Stimulated activated effector memory CD8-positive, alpha-beta T cell treated with anti-CD3 and anti-CD28 coated beads, Interleukin-12 subunit alpha, Interleukin-12 subunit beta, amount 100 ng/mL, for 72 hours (primary cell): ENCODE results near the gene CDK19.
"Not testable (repeated sequence)": the region's sequence is repeated elsewhere in the genome, so short reads cannot be mapped to it uniquely, and the experiment has no call there.

Source experiments
- ATAC-seq: fragments of 150-1000 bp; cut with Tn5 transposase; 2 replicates; pipeline ENCODE4 v1.10.0; 2021
- DNase-seq, 2 donors: peaks; one replicate each; pipeline ENCODE4 v3.0.0; 2021 to 2022; ENCODE audit warnings: low spot score in 2 of 2
- H3K27ac Mint-ChIP-seq: one replicate; pipeline ENCODE4 v1.8.0; 2022; ENCODE audit warnings: mild to moderate bottlenecking, mixed read lengths
- H3K36me3 Mint-ChIP-seq: one replicate; pipeline ENCODE4 v1.8.0; 2022; ENCODE audit warnings: mild to moderate bottlenecking, mixed read lengths
- H3K4me1 Mint-ChIP-seq: one replicate; pipeline ENCODE4 v1.8.0; 2022; ENCODE audit warnings: mixed read lengths
- H3K4me3 Mint-ChIP-seq: one replicate; pipeline ENCODE4 v1.8.0; 2022; ENCODE audit warnings: mild to moderate bottlenecking, mixed read lengths
- H3K9me3 Mint-ChIP-seq: one replicate; pipeline ENCODE4 v1.8.0; 2022; ENCODE audit warnings: mixed read lengths

Gene CDK19

DNA sequence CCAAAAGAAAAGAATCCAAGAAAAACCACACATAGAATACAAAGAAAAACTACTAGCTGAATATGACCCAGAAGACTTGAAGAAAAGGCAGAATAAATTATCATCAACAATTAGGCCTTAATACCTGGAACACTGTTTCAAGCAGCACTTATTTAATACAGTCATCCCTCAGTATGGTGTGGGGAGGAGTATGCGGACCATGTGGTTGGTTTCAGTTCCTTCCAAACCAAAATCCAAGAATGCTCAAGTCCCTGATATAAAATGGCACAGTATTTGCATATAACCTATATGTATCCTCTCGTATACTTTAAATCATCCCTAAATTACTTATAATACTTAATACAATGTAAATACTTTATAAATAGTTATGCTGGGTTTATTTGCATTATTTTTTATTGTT is 16.1 kb downstream of the CDK19 start:
- H3K4me3 Mint-ChIP-seq = no peak overlapping the region
- no peak overlapping the region for H3K27ac Mint-ChIP-seq

GRCh38 chr6:110795271-110795670 is 20.0 kb downstream of the CDK19 start:
- no peak for ATAC-seq
- Mint-ChIP-seq H3K9me3 (no peaks in the 10 kb centered on the region), H3K36me3 (no peaks in the 10 kb centered on the region), H3K27ac (no peak overlapping the region), H3K4me1 (peaks cover 6% of the 10 kb centered on the region), H3K4me3 (no peak overlapping the region)
- no peak for DNase-seq

More for the DNA sequence above, 16.1 kb downstream of the CDK19 start:
- no peak for ATAC-seq
- peaks cover 11% of the 10 kb centered on the region for H3K4me1 Mint-ChIP-seq
- H3K36me3 Mint-ChIP-seq = no peaks in the 10 kb centered on the region
- H3K9me3 Mint-ChIP-seq = no peaks in the 10 kb centered on the region
- DNase-seq = no peak

- H3K4me3 Mint-ChIP-seq = no peak overlapping the region
- no peaks in the 10 kb centered on the region for H3K36me3 Mint-ChIP-seq
- H3K9me3 Mint-ChIP-seq = no peaks in the 10 kb centered on the region
- no peak for DNase-seq
- H3K4me1 Mint-ChIP-seq = peaks cover 34% of the 10 kb centered on the region
- no peak overlapping the region for H3K27ac Mint-ChIP-seq
- ATAC-seq = no peak
These were observed 28.6 kb downstream of the CDK19 start for GRCh38 chr6:110786696-110787095.

DNA sequence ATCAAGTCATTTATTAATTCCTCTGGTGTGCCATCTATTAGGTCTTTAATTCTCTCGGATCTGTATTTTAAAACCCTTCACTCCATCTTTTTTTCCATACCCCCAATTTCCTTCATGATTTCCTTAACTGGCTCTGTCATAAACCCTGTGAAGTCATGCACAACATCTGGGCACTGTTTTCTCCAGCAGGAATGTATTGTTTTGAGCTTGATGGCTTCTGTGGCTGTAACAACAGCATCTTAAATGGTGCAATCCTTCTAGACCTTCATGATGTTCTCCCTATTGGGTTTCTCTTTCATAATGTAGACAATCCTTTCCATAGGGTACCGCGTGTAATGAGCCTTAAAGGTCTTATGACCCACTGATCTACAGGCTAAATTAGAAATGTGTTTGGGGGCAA is 29.0 kb downstream of the CDK19 start:
- H3K27ac Mint-ChIP-seq = no peak overlapping the region
- no peaks in the 10 kb centered on the region for H3K9me3 Mint-ChIP-seq
- no peaks in the 10 kb centered on the region for H3K36me3 Mint-ChIP-seq
- no peak for ATAC-seq
- no peak for DNase-seq
- no peak overlapping the region for H3K4me3 Mint-ChIP-seq
- peaks cover 38% of the 10 kb centered on the region for H3K4me1 Mint-ChIP-seq

- ATAC-seq (peak; percentile 77), DNase-seq (no peak)
- Mint-ChIP-seq H3K4me3 (no peak overlapping the region), H3K36me3 (no peaks in the 10 kb centered on the region), H3K9me3 (no peaks in the 10 kb centered on the region), H3K4me1 (peaks cover 41% of the 10 kb centered on the region), H3K27ac (no peak overlapping the region)
These were observed 30.7 kb downstream of the CDK19 start for GRCh38 chr6:110784610-110784979.

GRCh38 chr6:110781522-110782214 is 33.6 kb downstream of the CDK19 start:
- Mint-ChIP-seq H3K36me3 (no peaks in the 10 kb centered on the region), H3K27ac (no peak overlapping the region), H3K9me3 (no peaks in the 10 kb centered on the region), H3K4me3 (no peak overlapping the region), H3K4me1 (peaks cover 41% of the 10 kb centered on the region)
- peak; percentile 49 for ATAC-seq
- no peak for DNase-seq

- Mint-ChIP-seq H3K9me3 (no peaks in the 10 kb centered on the region), H3K4me1 (peaks cover 22% of the 10 kb centered on the region), H3K27ac (no peak overlapping the region), H3K4me3 (no peak overlapping the region), H3K36me3 (no peaks in the 10 kb centered on the region)
- ATAC-seq (no peak), DNase-seq (no peak)
These were observed 36.9 kb downstream of the CDK19 start for GRCh38 chr6:110778333-110778732.

DNA sequence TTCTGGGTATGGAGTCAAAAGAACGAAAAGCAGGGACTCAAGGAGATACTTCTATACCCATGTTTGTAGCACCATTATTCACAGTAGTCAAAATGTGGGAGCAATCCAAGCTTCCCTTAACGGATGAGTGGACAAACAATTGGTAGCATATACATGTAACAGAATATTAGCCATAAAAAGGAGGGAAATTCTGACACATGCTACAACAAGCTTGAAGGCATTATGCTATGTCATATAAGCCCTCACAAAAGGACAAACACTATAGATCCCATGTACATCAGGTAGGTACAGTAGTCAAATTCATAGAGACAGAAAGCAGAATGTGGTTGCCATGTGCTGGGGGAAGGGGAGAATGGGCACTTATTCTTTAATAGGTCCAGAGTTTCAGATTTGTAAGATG is 37.6 kb downstream of the CDK19 start:
- ATAC-seq (no peak), DNase-seq (no peak)
- no peaks in the 10 kb centered on the region for H3K36me3 Mint-ChIP-seq
- peaks cover 15% of the 10 kb centered on the region for H3K4me1 Mint-ChIP-seq
- H3K9me3 Mint-ChIP-seq = no peaks in the 10 kb centered on the region
- no peak overlapping the region for H3K27ac Mint-ChIP-seq
- no peak overlapping the region for H3K4me3 Mint-ChIP-seq

GRCh38 chr6:110776413-110776812 is 38.9 kb downstream of the CDK19 start:
- ATAC-seq = no peak
- Mint-ChIP-seq H3K27ac (no peak overlapping the region), H3K9me3 (no peaks in the 10 kb centered on the region), H3K4me1 (peaks cover 4% of the 10 kb centered on the region), H3K4me3 (no peak overlapping the region), H3K36me3 (no peaks in the 10 kb centered on the region)
- DNase-seq = no peak

DNA sequence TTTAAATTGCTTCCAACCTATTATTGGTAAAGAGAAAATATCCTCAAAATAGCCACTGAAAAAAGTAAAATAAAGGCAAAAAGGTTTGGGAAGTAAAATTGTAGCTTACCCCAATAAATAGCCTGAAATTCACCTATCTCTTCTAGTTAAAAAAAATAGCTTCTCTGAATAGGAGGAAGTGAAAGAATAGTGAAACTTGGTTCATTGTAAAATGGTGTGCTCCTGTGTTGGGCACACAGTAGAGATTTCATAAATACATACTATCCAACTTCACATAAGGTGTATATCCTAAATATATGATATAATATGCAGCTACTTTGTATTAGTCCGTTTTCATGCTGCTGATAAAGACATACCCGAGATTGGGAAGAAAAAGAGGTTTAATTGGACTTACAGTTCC is 45.3 kb downstream of the CDK19 start:
- Mint-ChIP-seq H3K36me3 (no peaks in the 10 kb centered on the region), H3K4me3 (no peak overlapping the region), H3K9me3 (no peaks in the 10 kb centered on the region), H3K27ac (no peak overlapping the region), H3K4me1 (no peaks in the 10 kb centered on the region)
- no peak for ATAC-seq
- no peak for DNase-seq

GRCh38 chr6:110768057-110768456 is 47.2 kb downstream of the CDK19 start:
- Mint-ChIP-seq H3K4me1 (no peaks in the 10 kb centered on the region), H3K4me3 (no peak overlapping the region), H3K9me3 (no peaks in the 10 kb centered on the region), H3K36me3 (peaks cover 7% of the 10 kb centered on the region), H3K27ac (no peak overlapping the region)
- ATAC-seq (no peak), DNase-seq (no peak)

DNA sequence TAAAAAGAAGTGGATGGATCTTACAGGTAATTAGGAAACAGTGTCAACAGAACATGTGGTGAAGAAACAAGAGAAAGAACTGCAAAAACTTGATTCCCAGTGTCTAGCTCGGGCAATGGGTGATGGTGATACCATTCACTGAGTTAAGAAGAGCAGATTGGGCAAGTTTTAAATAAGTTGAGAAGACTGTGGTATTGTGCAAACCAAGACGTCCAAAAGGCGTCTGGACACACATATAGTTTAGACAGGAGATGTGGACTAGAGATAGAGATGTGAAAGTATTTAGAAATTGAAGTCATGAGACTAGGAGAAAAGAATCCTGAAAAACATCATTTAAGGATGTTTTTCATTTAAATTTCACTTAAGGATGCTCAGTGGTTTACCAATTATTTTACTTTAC is 53.9 kb downstream of the CDK19 start:
- H3K27ac Mint-ChIP-seq = no peak overlapping the region
- no peak overlapping the region for H3K4me3 Mint-ChIP-seq
- ATAC-seq (no peak), DNase-seq (no peak)
- H3K36me3 Mint-ChIP-seq = peaks cover 7% of the 10 kb centered on the region
- peaks cover 11% of the 10 kb centered on the region for H3K4me1 Mint-ChIP-seq
- H3K9me3 Mint-ChIP-seq = no peaks in the 10 kb centered on the region

GRCh38 chr6:110760589-110760988 is 54.7 kb downstream of the CDK19 start:
- peaks cover 13% of the 10 kb centered on the region for H3K4me1 Mint-ChIP-seq
- H3K36me3 Mint-ChIP-seq = peaks cover 7% of the 10 kb centered on the region
- no peaks in the 10 kb centered on the region for H3K9me3 Mint-ChIP-seq
- ATAC-seq (no peak), DNase-seq (no peak)
- H3K27ac Mint-ChIP-seq = no peak overlapping the region
- no peak overlapping the region for H3K4me3 Mint-ChIP-seq

DNA sequence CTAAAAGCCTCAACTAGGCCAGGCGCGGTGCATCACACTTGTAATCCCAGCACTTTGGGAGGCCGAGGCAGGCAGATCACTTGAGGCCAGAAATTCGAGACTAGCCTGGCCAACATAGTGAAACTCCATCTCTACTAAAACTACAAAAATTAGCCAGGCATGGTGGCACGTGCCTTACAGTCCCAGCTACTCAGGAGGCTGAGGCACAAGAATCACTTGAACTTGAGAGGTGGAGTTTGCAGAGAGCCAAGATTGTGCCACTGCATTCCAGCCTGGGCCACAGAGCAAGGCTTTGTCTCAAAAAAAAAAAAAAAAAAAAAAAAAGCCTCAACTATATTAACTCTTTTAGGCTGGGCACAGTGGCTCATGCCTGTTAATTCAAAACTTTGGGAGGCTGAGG is 55.2 kb downstream of the CDK19 start:
- not testable (repeated sequence) for H3K9me3 Mint-ChIP-seq, DNase-seq, H3K4me3 Mint-ChIP-seq, H3K36me3 Mint-ChIP-seq, ATAC-seq, H3K27ac Mint-ChIP-seq
- peaks cover 17% of the 10 kb centered on the region for H3K4me1 Mint-ChIP-seq

DNA sequence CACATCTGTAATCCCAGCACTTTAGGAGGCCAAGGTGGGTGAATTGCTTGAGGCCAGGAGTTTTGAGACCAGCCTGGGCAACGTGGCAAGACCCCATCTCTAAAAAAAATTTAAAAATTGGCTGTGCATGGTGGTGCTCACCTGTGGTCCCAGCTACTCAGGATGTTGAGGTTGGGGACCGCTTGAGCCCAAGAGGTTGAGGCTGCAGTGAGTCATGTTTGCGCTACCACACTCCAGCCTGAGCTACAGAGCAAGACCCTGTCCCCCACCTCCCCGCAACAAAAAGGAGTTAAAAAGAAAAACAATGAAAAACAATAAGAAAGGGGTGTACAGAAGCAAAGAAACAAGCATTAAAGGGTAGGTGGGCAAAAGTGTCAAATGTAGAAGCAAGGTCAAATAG is 57.3 kb downstream of the CDK19 start:
- Mint-ChIP-seq H3K27ac (no peak overlapping the region), H3K4me3 (no peak overlapping the region), H3K9me3 (no peaks in the 10 kb centered on the region), H3K4me1 (peaks cover 18% of the 10 kb centered on the region), H3K36me3 (no peaks in the 10 kb centered on the region)
- ATAC-seq = no peak
- no peak for DNase-seq

DNA sequence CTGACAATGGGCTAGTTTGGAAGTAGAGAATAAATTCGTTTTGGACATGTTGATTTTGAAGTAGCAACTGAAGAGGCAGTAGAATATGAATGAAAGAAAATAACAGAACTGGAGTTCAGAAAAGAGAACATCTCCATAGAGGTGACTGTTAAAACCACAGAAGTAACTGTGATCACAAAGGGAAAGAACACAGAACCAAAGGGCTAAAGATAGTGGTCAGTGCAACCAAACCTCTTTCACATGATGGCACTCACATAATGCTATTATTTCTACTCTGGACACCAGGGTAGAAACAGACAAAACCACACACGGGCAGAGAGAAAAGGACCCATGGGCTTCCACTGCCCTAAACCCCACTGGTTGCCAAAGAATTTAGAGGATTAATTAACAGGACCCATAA is 58.5 kb downstream of the CDK19 start:
- Mint-ChIP-seq H3K36me3 (no peaks in the 10 kb centered on the region), H3K4me1 (peaks cover 18% of the 10 kb centered on the region), H3K4me3 (no peak overlapping the region), H3K9me3 (no peaks in the 10 kb centered on the region), H3K27ac (no peak overlapping the region)
- DNase-seq (no peak), ATAC-seq (no peak)

DNA sequence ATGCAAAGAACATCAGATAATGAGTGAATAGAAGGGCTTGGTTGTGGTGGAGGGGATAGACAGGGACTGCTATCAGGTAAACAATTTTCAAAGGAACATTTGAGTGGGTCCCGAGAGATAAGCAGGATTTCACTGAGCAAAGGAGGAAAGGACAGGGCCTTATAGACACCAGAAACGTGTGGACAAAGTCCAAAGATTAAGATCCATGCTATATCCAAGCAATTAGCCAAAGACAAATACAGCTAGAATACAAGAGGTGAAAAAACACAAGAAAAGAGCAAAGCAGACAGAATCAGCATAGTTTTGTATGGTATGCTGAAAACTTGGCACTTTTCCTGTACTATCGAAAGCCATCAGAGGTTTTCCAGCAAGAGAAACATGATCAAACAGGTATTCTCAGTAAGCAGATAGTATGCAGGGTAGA is 59.8 kb downstream of the CDK19 start:
- Mint-ChIP-seq H3K36me3 (no peaks in the 10 kb centered on the region), H3K4me3 (no peak overlapping the region), H3K4me1 (peaks cover 17% of the 10 kb centered on the region), H3K9me3 (no peaks in the 10 kb centered on the region), H3K27ac (peak overlapping the region; percentile 6)
- ATAC-seq (no peak), DNase-seq (no peak)
